ENCODE results near the gene CEACAM8.
"Not testable (repeated sequence)": the region's sequence is repeated elsewhere in the genome, so short reads cannot be mapped to it uniquely, and the experiment has no call there.

Gene CEACAM8

GRCh38 chr19:42610401-42610915 is 15.7 kb upstream of the CEACAM8 start:
- not testable (repeated sequence) for H3K4me2 ChIP-seq (ENCODE audit: low read length); H3K9ac ChIP-seq (ENCODE audit: low read depth, low read length); H3K27me3 ChIP-seq (ENCODE audit: control insufficient read depth, insufficient read depth, low read length); H3K4me3 ChIP-seq (ENCODE audit: low read length); H3K9me3 ChIP-seq (replicated peaks; ENCODE audit: low read length); H3K4me1 ChIP-seq (ENCODE audit: control insufficient read depth, insufficient read depth, low read length); H3K36me3 ChIP-seq (ENCODE audit: insufficient read depth, low read length)

GRCh38 chr19:42606660-42607351 is 12.1 kb upstream of the CEACAM8 start:
- Histone ChIP-seq H3K4me2 (ENCODE audit: low read length) (no peak overlapping the region), H3K4me1 (ENCODE audit: control insufficient read depth, insufficient read depth, low read length) (no peaks in the 10 kb centered on the region), H3K9ac (ENCODE audit: low read depth, low read length) (no peak overlapping the region), H3K9me3 (replicated peaks; ENCODE audit: low read length) (no peaks in the 10 kb centered on the region), H3K4me3 (ENCODE audit: low read length) (no peak overlapping the region), H3K27me3 (ENCODE audit: control insufficient read depth, insufficient read depth, low read length) (peaks cover 11% of the 10 kb centered on the region), H3K36me3 (ENCODE audit: insufficient read depth, low read length) (no peaks in the 10 kb centered on the region)

- Histone ChIP-seq H3K4me2 (ENCODE audit: low read length) (no peak overlapping the region), H3K4me3 (ENCODE audit: low read length) (no peak overlapping the region), H3K9me3 (replicated peaks; ENCODE audit: low read length) (no peaks in the 10 kb centered on the region), H3K27me3 (ENCODE audit: control insufficient read depth, insufficient read depth, low read length) (peaks cover 12% of the 10 kb centered on the region), H3K9ac (ENCODE audit: low read depth, low read length) (no peak overlapping the region), H3K4me1 (ENCODE audit: control insufficient read depth, insufficient read depth, low read length) (no peaks in the 10 kb centered on the region), H3K36me3 (ENCODE audit: insufficient read depth, low read length) (no peaks in the 10 kb centered on the region)
Observed at GRCh38 chr19:42601811-42602443, 7.2 kb upstream of the CEACAM8 start.

- Histone ChIP-seq H3K4me2 (ENCODE audit: low read length) (no peak overlapping the region), H3K36me3 (ENCODE audit: insufficient read depth, low read length) (no peaks in the 10 kb centered on the region), H3K9ac (ENCODE audit: low read depth, low read length) (no peak overlapping the region), H3K27me3 (ENCODE audit: control insufficient read depth, insufficient read depth, low read length) (peaks cover 28% of the 10 kb centered on the region), H3K9me3 (replicated peaks; ENCODE audit: low read length) (no peaks in the 10 kb centered on the region), H3K4me1 (ENCODE audit: control insufficient read depth, insufficient read depth, low read length) (no peaks in the 10 kb centered on the region), H3K4me3 (ENCODE audit: low read length) (no peak overlapping the region)
Observed at GRCh38 chr19:42596391-42597072, 1.8 kb upstream of the CEACAM8 start.

DNA sequence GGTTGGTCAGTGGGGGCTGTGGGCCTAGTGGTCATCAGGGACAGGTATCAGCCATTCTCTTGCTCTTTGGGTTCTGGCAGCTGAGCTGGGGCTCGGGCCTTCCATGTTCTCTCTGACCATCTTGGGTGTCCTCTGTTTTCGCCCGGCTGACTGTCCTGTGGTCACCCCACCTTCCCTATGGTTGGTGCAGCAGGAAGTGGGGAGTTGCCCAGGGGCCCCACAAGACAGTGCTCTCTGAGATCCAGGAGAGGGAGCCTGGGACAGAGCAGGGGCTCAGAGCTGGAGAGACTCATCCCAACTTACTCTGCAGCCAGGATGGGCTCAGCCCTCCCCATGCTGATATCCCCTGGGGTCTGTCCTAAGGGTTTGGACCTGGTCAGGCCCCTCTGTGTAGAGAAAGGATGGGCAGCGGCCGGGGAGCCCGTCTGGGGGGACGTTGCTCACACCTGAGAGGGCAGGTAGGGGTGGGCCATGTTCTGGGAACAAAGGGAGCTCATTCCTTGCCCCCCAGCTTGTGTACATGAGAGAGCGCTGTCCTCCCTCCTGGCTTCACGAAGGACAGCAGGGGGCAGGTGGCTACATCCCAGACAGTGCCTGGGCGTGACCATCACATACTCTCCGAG is 937 bp upstream of the CEACAM8 start:
- Histone ChIP-seq H3K9ac (ENCODE audit: low read depth, low read length) (no peak overlapping the region), H3K36me3 (ENCODE audit: insufficient read depth, low read length) (no peaks in the 10 kb centered on the region), H3K4me3 (ENCODE audit: low read length) (no peak overlapping the region), H3K27me3 (ENCODE audit: control insufficient read depth, insufficient read depth, low read length) (peaks cover 31% of the 10 kb centered on the region), H3K4me2 (ENCODE audit: low read length) (no peak overlapping the region), H3K9me3 (replicated peaks; ENCODE audit: low read length) (no peaks in the 10 kb centered on the region), H3K4me1 (ENCODE audit: control insufficient read depth, insufficient read depth, low read length) (no peaks in the 10 kb centered on the region)

DNA sequence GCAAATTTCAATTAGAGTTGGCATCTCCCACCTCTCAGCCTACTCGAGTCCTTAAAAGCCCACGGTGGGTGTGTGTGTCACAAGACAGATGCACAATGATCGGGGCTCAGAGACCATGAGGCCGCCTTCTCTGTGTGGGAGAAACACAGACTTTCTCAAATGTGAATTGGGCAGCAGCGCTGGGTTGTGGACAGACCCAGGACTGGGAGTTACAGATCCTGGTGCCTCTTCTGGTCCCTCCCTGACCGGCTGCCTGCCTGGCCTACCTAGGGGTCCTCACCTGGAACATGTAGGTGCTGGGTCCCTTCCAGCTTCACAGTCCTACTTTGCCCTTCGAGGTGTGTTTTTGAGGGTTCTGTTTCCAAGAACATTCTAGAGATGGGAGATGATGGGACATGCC is 4.9 kb downstream of the CEACAM8 start:
- H3K9me3 ChIP-seq (replicated peaks; ENCODE audit: low read length), result no peaks in the 10 kb centered on the region
- no peaks in the 10 kb centered on the region for H3K36me3 ChIP-seq (ENCODE audit: insufficient read depth, low read length)
- H3K4me1 ChIP-seq (ENCODE audit: control insufficient read depth, insufficient read depth, low read length), result no peaks in the 10 kb centered on the region
- no peak overlapping the region for H3K4me2 ChIP-seq (ENCODE audit: low read length)
- no peak overlapping the region for H3K9ac ChIP-seq (ENCODE audit: low read depth, low read length)
- H3K4me3 ChIP-seq (ENCODE audit: low read length), result no peak overlapping the region
- H3K27me3 ChIP-seq (ENCODE audit: control insufficient read depth, insufficient read depth, low read length), result peaks cover 34% of the 10 kb centered on the region

DNA sequence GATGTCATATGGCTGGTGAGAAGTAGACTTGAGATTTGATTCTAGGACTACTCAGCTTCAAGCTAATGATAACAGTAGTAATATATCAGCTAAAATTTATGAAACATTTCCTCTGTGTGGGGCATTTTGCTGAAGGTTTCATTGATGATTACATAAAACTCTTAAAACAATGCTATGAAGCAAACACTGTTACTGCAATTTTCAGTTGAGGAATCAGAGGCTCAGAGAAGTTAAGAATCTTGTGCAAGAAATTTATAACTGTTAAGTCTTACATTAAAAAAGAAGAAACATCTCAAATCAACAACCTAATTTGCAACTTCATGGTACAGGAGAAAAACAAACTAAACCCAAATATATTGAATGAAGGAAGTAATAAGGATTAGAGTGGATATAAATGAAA is 10.3 kb downstream of the CEACAM8 start:
- H3K4me1 ChIP-seq (ENCODE audit: control insufficient read depth, insufficient read depth, low read length), result no peaks in the 10 kb centered on the region
- H3K9ac ChIP-seq (ENCODE audit: low read depth, low read length), result no peak overlapping the region
- no peak overlapping the region for H3K4me3 ChIP-seq (ENCODE audit: low read length)
- no peak overlapping the region for H3K4me2 ChIP-seq (ENCODE audit: low read length)
- H3K9me3 ChIP-seq (replicated peaks; ENCODE audit: low read length), result no peaks in the 10 kb centered on the region
- H3K36me3 ChIP-seq (ENCODE audit: insufficient read depth, low read length), result no peaks in the 10 kb centered on the region
- peaks cover 30% of the 10 kb centered on the region for H3K27me3 ChIP-seq (ENCODE audit: control insufficient read depth, insufficient read depth, low read length)

DNA sequence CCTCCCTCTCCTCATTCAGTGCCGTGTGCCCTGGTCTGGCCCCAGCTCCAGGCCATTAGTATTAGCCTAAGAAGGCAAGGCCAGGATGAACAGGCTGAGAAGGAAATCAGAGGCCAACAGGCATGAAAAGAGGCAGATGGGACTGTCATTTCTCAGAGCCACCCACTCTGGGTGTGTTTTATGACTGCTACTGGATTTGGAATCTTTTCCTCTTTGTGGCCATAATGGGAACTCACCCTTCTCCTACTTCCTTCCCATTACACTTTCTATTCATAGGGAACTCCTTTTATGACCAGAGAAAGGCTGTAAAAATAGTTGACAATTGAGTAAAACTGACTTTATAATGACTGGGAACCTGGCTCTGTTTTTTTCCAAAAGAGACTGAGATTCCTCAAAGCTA is 17.7 kb downstream of the CEACAM8 start:
- Histone ChIP-seq H3K4me1 (ENCODE audit: control insufficient read depth, insufficient read depth, low read length) (no peaks in the 10 kb centered on the region), H3K27me3 (ENCODE audit: control insufficient read depth, insufficient read depth, low read length) (peaks cover 52% of the 10 kb centered on the region)

GRCh38 chr19:42576241-42576640 is 18.5 kb downstream of the CEACAM8 start:
- no peaks in the 10 kb centered on the region for H3K36me3 ChIP-seq (ENCODE audit: insufficient read depth, low read length)

More for the DNA sequence above, 17.7 kb downstream of the CEACAM8 start:
- Histone ChIP-seq H3K4me3 (ENCODE audit: low read length) (no peak overlapping the region), H3K36me3 (ENCODE audit: insufficient read depth, low read length) (no peaks in the 10 kb centered on the region), H3K9me3 (replicated peaks; ENCODE audit: low read length) (no peaks in the 10 kb centered on the region), H3K4me2 (ENCODE audit: low read length) (no peak overlapping the region), H3K9ac (ENCODE audit: low read depth, low read length) (no peak overlapping the region)

DNA sequence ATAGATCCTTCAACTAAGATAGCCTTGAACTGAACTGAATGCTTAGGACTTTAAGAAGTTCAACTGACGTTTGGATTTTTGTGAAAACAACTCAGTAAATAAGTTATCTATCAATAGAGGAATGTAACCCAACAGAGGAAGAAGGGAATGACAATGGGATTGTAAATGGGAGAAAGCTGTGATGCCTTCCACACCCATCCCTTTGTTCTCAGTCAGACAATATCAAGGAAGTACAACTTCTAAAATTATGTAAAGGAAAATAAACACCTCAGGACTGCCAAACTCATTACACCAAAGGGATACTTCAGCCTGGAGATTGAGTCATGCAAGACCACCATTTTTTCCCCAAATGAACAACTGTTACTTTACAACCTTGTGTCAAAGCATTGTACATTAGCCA is 21.1 kb downstream of the CEACAM8 start:
- Histone ChIP-seq H3K4me3 (ENCODE audit: low read length) (no peak overlapping the region), H3K4me2 (ENCODE audit: low read length) (no peak overlapping the region), H3K9ac (ENCODE audit: low read depth, low read length) (no peak overlapping the region), H3K4me1 (ENCODE audit: control insufficient read depth, insufficient read depth, low read length) (no peaks in the 10 kb centered on the region), H3K27me3 (ENCODE audit: control insufficient read depth, insufficient read depth, low read length) (peaks cover 59% of the 10 kb centered on the region), H3K36me3 (ENCODE audit: insufficient read depth, low read length) (no peaks in the 10 kb centered on the region), H3K9me3 (replicated peaks; ENCODE audit: low read length) (no peaks in the 10 kb centered on the region)

More at GRCh38 chr19:42576241-42576640, 18.5 kb downstream of the CEACAM8 start:
- H3K9ac ChIP-seq (ENCODE audit: low read depth, low read length), result no peak overlapping the region
- H3K4me2 ChIP-seq (ENCODE audit: low read length), result no peak overlapping the region
- H3K9me3 ChIP-seq (replicated peaks; ENCODE audit: low read length), result no peaks in the 10 kb centered on the region
- peaks cover 52% of the 10 kb centered on the region for H3K27me3 ChIP-seq (ENCODE audit: control insufficient read depth, insufficient read depth, low read length)
- no peaks in the 10 kb centered on the region for H3K4me1 ChIP-seq (ENCODE audit: control insufficient read depth, insufficient read depth, low read length)
- no peak overlapping the region for H3K4me3 ChIP-seq (ENCODE audit: low read length)

- no peak overlapping the region for H3K4me3 ChIP-seq (ENCODE audit: low read length)
- H3K9ac ChIP-seq (ENCODE audit: low read depth, low read length), result no peak overlapping the region
- peaks cover 59% of the 10 kb centered on the region for H3K27me3 ChIP-seq (ENCODE audit: control insufficient read depth, insufficient read depth, low read length)
- H3K9me3 ChIP-seq (replicated peaks; ENCODE audit: low read length), result no peaks in the 10 kb centered on the region
- H3K4me2 ChIP-seq (ENCODE audit: low read length), result no peak overlapping the region
- no peaks in the 10 kb centered on the region for H3K4me1 ChIP-seq (ENCODE audit: control insufficient read depth, insufficient read depth, low read length)
- H3K36me3 ChIP-seq (ENCODE audit: insufficient read depth, low read length), result no peaks in the 10 kb centered on the region
Observed at GRCh38 chr19:42571116-42571515, 23.6 kb downstream of the CEACAM8 start.

All from skeletal muscle satellite cell (primary cell).